GM12878 (cell line): ENCODE measurements around the gene RPTN. TPM values are rescaled to one million over a fixed set of nuclear protein-coding genes. Genes with fewer than 3 reads are reported as not detected.

ENCODE experiments used
- ATAC-seq: fragments of 200-7000 bp; cut with Tn5 transposase; 3 replicates; pipeline ENCODE4 v1.9.1; 2020; ENCODE audit warnings: mild to moderate bottlenecking, moderate library complexity
- BruUV-seq: library from RNA; stranded (reverse); fragments of 400-500 nt; replicated peaks from 2 replicates; lab custom pipeline; 2021; lab: Mats Ljungman, UMichigan
- CTCF ChIA-PET: fragments of 300-600 bp; sonication (Branson Sonifier 250); formaldehyde crosslinking; extraction: SDS; loops from one replicate; lab custom pipeline; 2021; ENCODE audit warnings: inconsistent platforms; lab: Yijun Ruan, JAX
- POLR2A ChIA-PET: fragments of 350-600 bp; formaldehyde crosslinking; extraction: SDS; loops from one replicate; lab custom pipeline; 2021; ENCODE audit warnings: inconsistent platforms; lab: Charles Lee
- RAD21 ChIA-PET: fragments of 300-600 bp; sonication (Branson Sonifier 250); formaldehyde crosslinking; loops from one replicate; lab custom pipeline; 2023; ENCODE audit warnings: antibody characterized with exemption; ENCODE audit not compliant: unreplicated experiment; lab: Charles Lee
- SMC1A ChIA-PET: fragments of 300-600 bp; sonication (Branson Sonifier 250); formaldehyde crosslinking; loops from one replicate; lab custom pipeline; 2023; ENCODE audit not compliant: unreplicated experiment, uncharacterized antibody; lab: Charles Lee
- DNase-seq: peaks from one replicate; pipeline ENCODE4 v3.0.0-alpha.2; 2011; ENCODE audit warnings: low read depth, low spot score
- FAIRE-seq: peaks from 3 replicates; lab custom pipeline; 2011; peaks lifted over from hg19 to GRCh38; lab: Jason Lieb, UNC
- H2AFZ ChIP-seq: 2 replicates; pipeline ENCODE4 v1.6.0; 2011; ENCODE audit warnings: low read depth, low read length, control low read depth; ENCODE audit not compliant: control insufficient read depth
- H3K27ac ChIP-seq: 2 replicates; pipeline ENCODE4 v1.5.1; 2011; ENCODE audit warnings: control low read depth; ENCODE audit not compliant: control insufficient read depth, insufficient read depth
- H3K27me3 ChIP-seq, 2 experiments: replicated peaks in 1 of 2; 2 replicates each; pipeline versions ENCODE4 v1.6.0 to v1.6.1; 2011; ENCODE audit warnings: low read length in 1 of 2; ENCODE audit not compliant: control insufficient read depth in 2 of 2, insufficient read depth in 2 of 2
- H3K36me3 ChIP-seq, 2 experiments: 2 replicates each; pipeline ENCODE4 v1.5.1; 2011; ENCODE audit warnings: low read length in 1 of 2; ENCODE audit not compliant: control insufficient read depth in 2 of 2, insufficient read depth in 2 of 2
- H3K4me1 ChIP-seq: 2 replicates; pipeline ENCODE4 v1.6.1; 2011; ENCODE audit warnings: mild to moderate bottlenecking, low read length, moderate library complexity, mixed read lengths; ENCODE audit not compliant: control insufficient read depth, insufficient read depth
- H3K4me2 ChIP-seq: 2 replicates; pipeline ENCODE4 v1.6.0; 2011; ENCODE audit warnings: control low read depth; ENCODE audit not compliant: control insufficient read depth, insufficient read depth
- H3K4me3 ChIP-seq: fragments of 200-600 bp; sonication (generic); 2 replicates; pipeline ENCODE4 v1.5.1; 2016
- H3K79me2 ChIP-seq: 2 replicates; pipeline ENCODE4 v1.6.0; 2011; ENCODE audit warnings: low read length; ENCODE audit not compliant: control insufficient read depth, insufficient read depth
- H3K9ac ChIP-seq: 2 replicates; pipeline ENCODE4 v1.8.0; 2011; ENCODE audit warnings: low read length, control low read depth, mixed read lengths; ENCODE audit not compliant: control insufficient read depth, insufficient read depth
- H3K9me3 ChIP-seq: replicated peaks from 3 replicates; pipeline ENCODE4 v1.5.1; 2011; ENCODE audit warnings: mild to moderate bottlenecking, low read length; ENCODE audit not compliant: control insufficient read depth, insufficient read depth
- H4K20me1 ChIP-seq: 2 replicates; pipeline ENCODE4 v1.6.0; 2011; ENCODE audit not compliant: control insufficient read depth, insufficient read depth
- CTCF ChIP-seq, 3 experiments: IDR thresholded peaks in 2 of 3; conservative IDR thresholded peaks in 1 of 3; 2 replicates each; pipeline ENCODE4 v1.5.1; 2011; ENCODE audit warnings: low read depth in 3 of 3, low read length in 3 of 3, mild to moderate bottlenecking in 3 of 3, control low read depth in 2 of 3, moderate library complexity in 2 of 3, inconsistent platforms in 1 of 3, mixed read lengths in 1 of 3; ENCODE audit not compliant: control insufficient read depth in 2 of 3, insufficient read depth in 1 of 3; ENCODE audit errors: extremely low read depth in 1 of 3
- EP300 ChIP-seq, 2 experiments: fragments of 150-350 bp in 1 of 2; IDR thresholded peaks; 2 replicates each; pipeline ENCODE4 v1.6.1; 2011 to 2012; ENCODE audit warnings: low read depth in 2 of 2, low read length in 2 of 2, borderline replicate concordance in 1 of 2, improper control_type of control experiment in 1 of 2, inconsistent platforms in 1 of 2; ENCODE audit not compliant: control insufficient read depth in 1 of 2
- MYB ChIP-seq: fragments of 150-350 bp; IDR thresholded peaks from 2 replicates; pipeline ENCODE4 v1.6.1; 2014; ENCODE audit warnings: mild to moderate bottlenecking, low read depth, low read length, borderline replicate concordance
- RAD21 ChIP-seq: IDR thresholded peaks from 2 replicates; pipeline ENCODE4 v1.6.1; 2011; ENCODE audit warnings: mild to moderate bottlenecking, low read depth, low read length, moderate library complexity; ENCODE audit not compliant: insufficient read depth
- SMC3 ChIP-seq: IDR thresholded peaks from 2 replicates; pipeline ENCODE4 v1.6.1; 2011; ENCODE audit warnings: low read length, improper control_type of control experiment, borderline replicate concordance
- WGBS: methylation state at CpG from one replicate; pipeline ENCODE4 v1.1.6; 2016; ENCODE audit warnings: low lambda C conversion rate; ENCODE audit not compliant: insufficient replicate concordance, insufficient coverage; ENCODE audit errors: missing lambda C conversion rate; 5-methylcytosine and 5-hydroxymethylcytosine counted together
- in situ Hi-C: fragments of 300-500 bp; cut with MboI; formaldehyde crosslinking; loops from 9 replicates; pipeline ENCODE4 v1.14.3; 2018; ENCODE audit warnings: mixed read lengths
- intact Hi-C: fragments of 100-400 bp; cut with micrococcal nuclease; formaldehyde crosslinking; loops from one replicate; pipeline ENCODE4 v1.14.2; 2022; ENCODE audit not compliant: unreplicated experiment
- polyA plus RNA-seq, 11 experiments: library from polyadenylated mRNA; depleted of rRNA in 4 of 11; unstranded in 6 of 11; stranded (reverse) in 5 of 11; fragments of >200 nt; fragmentation: Nextera tagmentation in 4 of 11; fragmentation: Illumina TruSeq in 1 of 11; extraction: Ambion mirVana in 4 of 11; extraction: Trizol in 1 of 11; gene quantifications; 1 replicate in 1 of 11; 2 replicates in 10 of 11; pipeline versions ENCODE4 v1.2.1 to v1.2.3, GENCODE V29; 2011 to 2016; ENCODE audit warnings: inconsistent platforms in 2 of 11, missing spikeins in 2 of 11, low read depth in 1 of 11
- total RNA-seq, 4 experiments: library from RNA; depleted of rRNA in 3 of 4; stranded (reverse); fragments of >200 nt in 3 of 4; fragmentation: Illumina TruSeq in 1 of 4; extraction: Trizol in 1 of 4; gene quantifications; 2 replicates each; pipeline versions ENCODE4 v1.2.1 to v1.2.3, GENCODE V29; 2013 to 2021

Gene RPTN
- total and polyA plus RNA-seq, 10 of the 15 experiments (the other 5 are each of a cell fraction or from before 2014, with no cell fraction given): not detected

GRCh38 chr1:152141971-152142584 is 16.9 kb downstream of the RPTN start:
- H3K9ac ChIP-seq: no peak overlapping the region
- TF ChIP-seq RAD21 (peak; percentile 80), EP300 (IDR thresholded peaks at IDR 0.05; ENCODE audit: borderline replicate concordance in 1 of 2, control insufficient read depth in 1 of 2, low read depth in 2 of 2, low read length in 2 of 2) (no peak), MYB (no peak), SMC3 (peak; percentile 64; the same call in 1 of the 2 replicates), CTCF (IDR thresholded peaks at IDR 0.05 in 2 of 3, conservative IDR thresholded peaks at IDR 0.05 in 1 of 3; ENCODE audit: control insufficient read depth in 2 of 3, extremely low read depth in 1 of 3, insufficient read depth in 1 of 3, low read depth in 3 of 3, low read length in 3 of 3) (peak; percentile 49 to 78 (median 55); a peak in 5 of 6 replicates)
- TF ChIP-seq, all 136 proteins: peak for 3
- ChIA-PET RAD21 (no interaction called here), POLR2A (no interaction called here), SMC1A (interaction anchor here (0.9 kb wide), 2 partner anchors 33 to 43 kb away, joined by 3 to 4 read pairs; no protein-coding TSS in a partner anchor), CTCF (interaction anchor here (0.7 to 1.7 kb wide), 5 partner anchors 10 to 316 kb away, joined by 3 to 4 read pairs (median 4); no protein-coding TSS in a partner anchor)
- WGBS: 0% methylated on average over 1 of the region's 1 CpG
- in situ Hi-C loops (no loop called here), intact Hi-C loops (loop anchor here (1.0 kb wide), 1 partner anchor 43 kb away; no protein-coding TSS in a partner anchor)
- no peak overlapping the region for H3K4me2 ChIP-seq
- no peak for ATAC-seq
- no peak for FAIRE-seq
- no peak overlapping the region for H3K27ac ChIP-seq
- no peak overlapping the region for H2AFZ ChIP-seq
- peaks cover 4% of the 10 kb centered on the region; the same call in 1 of the 2 replicates for H3K4me1 ChIP-seq
- no peaks in the 10 kb centered on the region for H4K20me1 ChIP-seq
- H3K9me3 ChIP-seq: no peaks in the 10 kb centered on the region
- no peak for DNase-seq
- no peaks in the 10 kb centered on the region; a peak in 1 of 4 replicates for H3K27me3 ChIP-seq
- H3K79me2 ChIP-seq: no peaks in the 10 kb centered on the region
- H3K4me3 ChIP-seq: no peak overlapping the region
- no peaks in the 10 kb centered on the region for H3K36me3 ChIP-seq
- no TSS peak for BruUV-seq
